Measurements from ENCODE around the gene SCGN.

The SCGN gene, protein sequence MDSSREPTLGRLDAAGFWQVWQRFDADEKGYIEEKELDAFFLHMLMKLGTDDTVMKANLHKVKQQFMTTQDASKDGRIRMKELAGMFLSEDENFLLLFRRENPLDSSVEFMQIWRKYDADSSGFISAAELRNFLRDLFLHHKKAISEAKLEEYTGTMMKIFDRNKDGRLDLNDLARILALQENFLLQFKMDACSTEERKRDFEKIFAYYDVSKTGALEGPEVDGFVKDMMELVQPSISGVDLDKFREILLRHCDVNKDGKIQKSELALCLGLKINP

DNA sequence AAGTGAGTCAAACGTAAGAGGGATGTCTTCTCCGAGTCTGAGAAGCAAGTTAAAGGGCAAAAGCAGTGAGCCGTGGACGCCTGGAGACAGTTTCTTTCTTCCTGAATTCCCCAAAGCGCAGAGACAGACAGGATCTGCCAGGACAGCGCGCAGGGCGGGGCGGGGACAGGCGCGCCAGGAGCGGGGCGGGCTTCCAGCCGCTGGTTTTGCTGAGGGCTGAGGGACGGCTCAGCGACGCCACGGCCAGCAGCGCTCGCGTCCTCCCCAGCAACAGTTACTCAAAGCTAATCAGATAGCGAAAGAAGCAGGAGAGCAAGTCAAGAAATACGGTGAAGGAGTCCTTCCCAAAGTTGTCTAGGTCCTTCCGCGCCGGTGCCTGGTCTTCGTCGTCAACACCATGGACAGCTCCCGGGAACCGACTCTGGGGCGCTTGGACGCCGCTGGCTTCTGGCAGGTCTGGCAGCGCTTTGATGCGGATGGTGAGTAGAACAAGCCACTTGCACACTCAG is at the start of gene SCGN:
TSS of gene SCGN (plus strand) at position 209 of the 509 bp plus-strand sequence. CDS start at position 398, 189 bp downstream.
- no peak for DNase-seq (ENCODE audit: low read depth)

DNA sequence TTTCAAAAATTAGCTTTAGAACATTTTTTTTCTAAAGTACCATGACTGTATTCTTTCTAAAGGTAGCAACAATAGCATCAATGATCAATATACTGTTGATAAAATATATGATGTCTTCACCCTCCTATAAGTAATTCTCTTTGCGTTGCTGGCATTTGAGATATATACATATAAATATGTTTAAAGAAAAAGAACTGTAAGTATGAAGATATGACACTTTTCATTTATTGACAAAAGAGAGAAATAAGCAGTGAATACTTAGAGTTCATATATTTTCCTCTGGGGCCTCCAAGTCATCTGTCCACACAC is 49.4 kb upstream of the SCGN start:
- DNase-seq (ENCODE audit: low read depth), result no peak

DNA sequence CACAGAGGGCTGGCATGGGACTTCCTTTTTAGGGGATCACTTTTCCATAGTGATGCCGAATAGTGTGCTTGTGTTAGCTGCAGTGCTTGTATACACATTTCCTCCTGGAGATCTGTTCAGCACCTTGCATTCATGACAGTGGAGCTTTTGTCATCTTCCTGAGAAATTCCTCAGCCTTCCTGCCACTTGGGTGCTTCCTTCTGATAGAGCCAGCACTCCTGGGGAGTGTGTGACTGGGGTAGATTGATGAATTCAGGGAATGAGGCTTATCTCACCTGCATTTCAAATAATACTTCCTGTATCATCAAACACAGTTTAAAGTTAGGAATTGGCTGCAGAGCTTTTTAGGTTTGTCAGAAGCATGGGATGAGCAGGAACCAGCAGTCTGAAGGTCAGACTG is 48.8 kb upstream of the SCGN start:
- no peak for DNase-seq (ENCODE audit: low read depth)

DNA sequence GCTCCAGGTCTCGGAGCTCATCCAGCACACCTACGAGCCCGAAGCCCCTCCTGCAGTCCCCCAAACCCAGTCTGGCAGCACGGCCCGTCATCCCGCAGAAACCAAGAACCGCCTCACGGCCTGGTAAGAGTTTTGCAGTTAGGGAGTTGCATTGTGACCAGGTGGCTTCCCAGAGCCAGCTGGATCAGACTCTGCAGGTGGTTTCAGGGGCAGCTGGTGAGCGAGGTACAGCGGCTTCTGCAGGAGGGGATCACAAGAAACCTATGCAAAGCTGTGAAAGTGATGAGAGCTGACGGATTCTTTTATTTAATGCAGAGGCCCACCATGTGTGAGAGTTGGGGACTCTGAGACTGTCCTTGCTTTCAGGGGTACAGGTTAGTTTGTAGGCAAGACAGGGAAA is 45.9 kb upstream of the SCGN start:
- no peak for DNase-seq (ENCODE audit: low read depth)

DNA sequence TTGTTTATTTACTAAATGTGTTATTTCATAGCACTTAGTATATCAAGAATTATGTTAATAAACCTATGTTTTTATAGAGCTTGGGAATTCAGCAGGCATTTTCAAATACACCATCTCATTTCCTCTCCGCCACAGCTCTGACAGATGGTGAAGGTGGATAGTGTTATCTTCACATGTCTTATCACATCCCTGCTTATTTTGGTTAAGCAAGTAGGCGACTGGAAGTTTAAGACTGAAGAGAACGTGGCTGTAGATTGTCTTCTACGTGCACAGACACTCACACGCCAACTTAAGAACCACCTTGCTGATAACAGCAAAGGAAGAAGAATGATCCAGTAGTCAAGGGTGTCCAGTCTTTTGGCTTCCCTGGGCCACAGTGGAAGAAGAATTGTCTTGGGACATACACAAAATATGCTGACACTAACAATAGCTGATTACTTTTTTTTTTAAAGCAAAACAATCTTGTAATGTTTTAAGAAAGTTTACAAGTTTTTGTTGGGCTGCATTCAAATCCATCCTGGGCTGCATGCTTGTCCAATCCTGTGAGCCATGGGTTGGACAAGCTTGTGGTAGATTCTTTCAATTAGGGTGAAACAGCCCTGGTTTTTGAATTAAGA is 43.3 kb upstream of the SCGN start:
- no peak for DNase-seq (ENCODE audit: low read depth)

DNA sequence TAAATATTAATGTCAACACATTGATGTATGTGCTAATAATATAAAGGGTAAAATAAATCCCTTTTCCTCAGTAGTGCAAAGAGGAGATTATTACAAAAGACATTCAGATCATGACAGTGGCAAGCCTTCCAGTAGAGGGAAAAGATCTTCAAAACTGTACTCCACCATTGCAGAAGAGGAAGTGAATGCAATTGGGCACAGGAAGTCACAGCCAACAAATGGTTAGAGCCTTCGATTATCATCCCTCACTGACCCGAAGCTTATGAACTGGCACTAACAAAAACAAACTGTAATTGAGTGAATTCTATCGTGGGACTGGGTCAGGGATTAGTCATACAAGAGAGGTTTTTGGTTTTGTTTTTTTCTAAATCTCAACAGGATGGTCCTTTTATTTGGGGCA is 39.3 kb upstream of the SCGN start:
- no peak for DNase-seq (ENCODE audit: low read depth)

DNA sequence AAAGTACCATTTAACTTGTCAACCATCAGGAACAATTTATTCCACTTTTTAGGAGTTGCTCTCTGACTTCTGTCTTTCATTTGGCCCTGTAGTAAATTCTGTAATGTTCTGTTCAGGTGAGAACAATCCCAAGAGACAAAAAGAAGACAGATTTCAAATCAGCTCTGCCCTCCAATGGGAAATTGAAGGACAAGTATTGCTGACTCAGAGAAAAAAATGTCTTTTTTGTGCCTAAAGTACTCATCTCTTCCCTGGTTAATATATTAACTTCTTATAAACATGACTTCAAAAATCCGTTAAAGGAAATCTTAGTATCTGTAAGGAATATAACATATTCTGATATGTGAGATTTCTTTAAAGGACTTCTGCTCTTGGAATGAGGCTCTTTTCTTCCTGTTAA is 38.6 kb upstream of the SCGN start:
- DNase-seq (ENCODE audit: low read depth), result no peak

DNA sequence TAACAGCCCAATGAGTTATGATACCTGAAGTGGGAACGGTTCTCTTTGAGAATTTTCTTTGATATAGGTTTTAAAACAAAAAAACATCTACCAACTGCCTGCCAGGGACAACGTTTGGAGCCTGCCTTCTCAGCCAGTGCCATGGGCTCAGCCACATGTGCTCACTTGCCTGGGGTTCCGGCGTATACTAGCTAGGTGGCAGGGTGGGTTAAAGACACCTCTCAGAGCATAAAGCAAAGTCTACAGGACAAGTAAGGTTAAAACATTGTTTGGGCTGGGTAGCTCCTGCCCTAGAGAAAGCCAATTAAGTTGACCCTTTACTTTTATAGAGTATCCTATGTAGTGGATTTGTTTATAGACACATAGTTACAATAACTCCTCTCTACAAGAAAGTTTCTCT is 38.0 kb upstream of the SCGN start:
- DNase-seq (ENCODE audit: low read depth), result no peak

DNA sequence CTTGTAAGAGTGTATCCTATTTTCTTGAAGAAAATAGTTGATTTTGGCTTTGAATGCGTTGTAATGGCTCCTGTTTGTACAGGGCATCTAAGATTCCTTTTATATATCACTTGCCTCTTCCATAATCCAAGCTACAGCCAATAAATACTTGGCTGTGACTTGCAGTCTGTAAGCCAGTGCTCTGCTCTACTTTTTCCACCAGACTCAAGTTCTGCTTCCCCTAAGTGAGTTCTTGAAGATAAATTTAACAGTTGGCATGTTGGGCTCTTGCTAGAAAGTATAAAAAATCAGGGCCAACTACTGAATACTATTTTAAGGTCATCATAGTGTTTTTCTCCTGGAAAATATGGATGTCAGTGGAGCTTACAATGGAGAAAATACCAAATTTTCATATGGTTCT is 36.5 kb upstream of the SCGN start:
- no peak for DNase-seq (ENCODE audit: low read depth)

DNA sequence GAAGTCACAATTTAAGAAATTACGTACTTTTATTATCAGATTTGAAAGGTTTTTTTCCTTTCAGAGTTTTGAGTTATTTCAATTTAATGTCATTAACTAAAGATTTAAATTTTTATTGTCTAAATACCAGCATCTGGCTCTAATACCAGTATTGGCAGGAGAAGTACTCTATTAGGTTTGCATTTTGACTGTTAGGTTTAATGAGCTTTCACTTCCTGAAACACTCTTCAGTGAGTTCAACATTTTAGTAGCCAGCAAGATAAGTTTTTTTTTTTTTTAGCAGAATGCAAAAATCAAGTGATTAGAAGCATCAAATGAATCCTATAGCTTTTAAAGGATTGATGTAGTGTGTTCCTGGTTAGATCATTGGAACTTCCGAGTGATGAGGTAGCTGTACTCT is 34.0 kb upstream of the SCGN start:
- no peak for DNase-seq (ENCODE audit: low read depth)

DNA sequence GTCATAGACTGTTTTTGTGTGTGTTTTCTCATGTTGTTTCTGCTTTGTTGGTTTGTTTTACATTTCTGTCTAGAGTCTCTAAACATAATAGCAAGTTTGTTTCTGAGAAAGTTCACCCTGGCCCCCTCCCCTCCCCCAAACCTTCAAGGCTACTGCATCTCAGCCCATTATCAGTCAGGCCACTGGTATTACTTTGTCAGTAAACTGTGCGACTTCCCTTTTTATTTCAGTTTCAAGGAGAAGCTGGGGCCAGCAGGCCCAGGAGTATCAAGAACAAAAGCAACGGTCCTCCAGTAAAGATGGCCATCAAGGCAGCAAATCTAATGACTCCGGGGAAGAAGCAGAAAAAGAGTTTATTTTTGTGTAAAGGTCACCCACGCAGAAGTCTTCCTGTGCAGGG is 32.8 kb upstream of the SCGN start:
- no peak for DNase-seq (ENCODE audit: low read depth)

DNA sequence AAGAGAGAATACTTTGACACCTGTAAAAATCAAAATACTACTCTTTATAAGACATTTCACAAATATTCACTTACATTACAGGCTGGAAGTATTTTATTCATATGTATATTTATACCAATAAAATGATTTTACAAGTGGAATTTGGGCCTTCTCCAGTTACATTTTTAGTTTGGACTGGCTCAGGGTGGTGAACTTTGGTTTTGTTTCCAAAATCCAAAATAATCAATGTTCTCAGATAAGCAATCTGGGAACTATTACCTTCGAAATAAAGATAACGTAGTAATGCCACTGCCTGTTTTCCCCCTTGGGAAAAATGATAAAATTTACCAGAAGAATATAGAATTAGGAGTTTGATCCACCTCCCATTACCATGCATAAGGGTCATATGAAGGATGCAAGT is 31.6 kb upstream of the SCGN start:
- DNase-seq (ENCODE audit: low read depth), result no peak

DNA sequence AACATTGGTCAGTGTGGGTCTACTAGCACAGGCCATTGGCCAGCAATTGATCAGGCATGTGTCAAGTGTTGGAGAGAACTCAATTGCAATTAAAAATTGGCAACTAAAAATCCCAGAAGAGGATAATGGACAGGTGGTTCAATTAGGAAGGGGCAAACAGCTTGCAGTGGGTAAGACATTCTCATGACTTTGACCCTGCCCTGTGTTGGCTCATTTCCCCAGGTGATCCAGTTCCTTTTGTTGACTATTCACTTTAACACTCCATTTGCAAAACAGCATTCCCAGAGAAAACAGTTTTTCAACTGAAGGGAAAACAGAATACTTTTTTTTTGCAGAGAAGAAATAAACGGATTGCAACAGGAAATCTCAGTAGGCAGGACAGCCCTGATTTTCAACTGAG is 28.9 kb upstream of the SCGN start:
- no peak for DNase-seq (ENCODE audit: low read depth)

DNA sequence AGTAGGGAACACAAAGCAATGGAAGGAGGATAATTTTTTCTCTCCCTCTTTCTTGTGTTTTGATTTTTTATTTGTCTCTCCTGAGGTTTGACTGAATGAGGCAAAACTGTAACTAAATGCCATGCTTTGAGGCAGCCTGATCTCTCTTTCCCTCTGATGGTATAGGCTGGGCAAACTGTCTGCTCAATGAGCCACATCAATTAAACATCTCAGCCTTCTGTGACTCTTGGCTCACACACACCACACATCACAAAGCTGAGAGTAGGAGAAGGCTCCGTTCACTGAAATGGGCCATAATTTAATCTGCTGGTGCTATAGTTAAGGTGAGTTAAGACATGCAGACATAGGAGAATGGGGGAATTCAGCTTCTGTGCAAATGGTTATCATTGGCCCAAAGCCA is 28.1 kb upstream of the SCGN start:
- DNase-seq (ENCODE audit: low read depth), result no peak

DNA sequence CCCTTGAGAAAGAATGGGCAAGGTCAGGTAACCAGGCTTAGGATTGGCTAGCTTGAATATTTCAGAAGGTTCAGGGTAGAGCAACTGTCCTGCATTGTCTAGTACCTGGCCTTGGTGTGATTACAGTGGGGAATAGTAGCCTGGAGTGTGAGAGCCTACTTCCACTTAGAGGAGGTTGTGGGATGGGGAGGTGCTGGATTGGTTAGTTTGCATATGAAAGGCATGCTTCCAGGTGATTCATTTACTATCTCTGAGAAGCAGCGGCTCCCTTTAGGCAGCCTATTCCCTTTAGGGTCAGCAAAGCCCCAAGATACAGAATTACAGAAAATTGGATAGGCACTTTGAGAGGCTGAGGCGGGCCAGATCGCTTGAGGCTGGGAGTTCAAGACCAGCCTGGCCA is 25.0 kb upstream of the SCGN start:
- no peak for DNase-seq (ENCODE audit: low read depth)

DNA sequence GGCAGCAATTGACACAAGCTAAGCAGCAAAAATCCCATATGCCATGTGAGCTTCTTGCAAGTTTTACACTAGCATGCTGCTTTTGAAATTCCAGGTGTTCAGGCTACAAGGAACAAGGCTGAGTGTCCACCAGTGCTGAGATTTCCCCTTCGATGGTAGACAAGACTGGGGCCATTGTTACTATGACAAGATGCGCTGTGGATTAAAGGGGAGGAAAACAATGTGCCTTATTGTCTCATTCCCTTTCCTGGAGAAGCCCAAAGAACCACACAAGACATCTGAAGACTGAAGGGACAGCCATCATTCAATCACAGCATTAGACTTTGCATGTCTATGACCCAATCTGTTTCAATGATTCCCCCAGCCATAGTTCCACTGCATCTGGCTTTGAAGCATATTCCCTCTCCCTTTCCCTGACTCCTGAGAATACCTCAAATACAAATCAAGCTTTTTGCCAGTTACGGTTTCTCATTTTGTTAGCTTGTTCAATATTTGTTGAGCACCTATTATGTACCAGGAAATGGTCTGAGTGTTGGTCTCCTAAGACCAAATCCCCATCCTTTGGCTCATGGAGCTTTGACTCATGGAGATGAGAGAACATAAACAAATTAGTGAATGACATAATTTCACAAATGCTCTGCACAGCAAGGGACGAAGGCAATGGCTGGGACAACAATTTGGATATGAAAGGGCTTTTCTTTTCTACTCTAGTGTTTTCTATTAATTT is 23.4 kb upstream of the SCGN start:
- no peak for DNase-seq (ENCODE audit: low read depth)

DNA sequence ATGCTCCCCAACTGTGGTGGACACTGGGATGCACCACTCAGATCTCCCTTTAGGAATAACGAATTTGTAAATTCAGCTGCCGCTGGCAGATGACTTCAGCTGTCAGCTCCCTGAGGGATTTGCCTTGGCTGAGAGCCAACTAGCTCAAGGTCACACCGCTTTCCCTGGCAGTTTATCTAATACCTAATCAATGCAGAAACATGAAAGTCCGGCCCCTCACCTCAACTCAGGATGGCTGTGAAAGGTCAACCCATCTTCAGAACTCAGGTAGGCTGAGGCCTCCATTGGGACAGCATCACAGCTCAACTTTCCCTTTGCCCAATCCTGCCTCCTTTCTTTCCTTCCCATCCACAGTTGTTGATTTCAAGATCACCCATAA is 22.8 kb upstream of the SCGN start:
- no peak for DNase-seq (ENCODE audit: low read depth)

DNA sequence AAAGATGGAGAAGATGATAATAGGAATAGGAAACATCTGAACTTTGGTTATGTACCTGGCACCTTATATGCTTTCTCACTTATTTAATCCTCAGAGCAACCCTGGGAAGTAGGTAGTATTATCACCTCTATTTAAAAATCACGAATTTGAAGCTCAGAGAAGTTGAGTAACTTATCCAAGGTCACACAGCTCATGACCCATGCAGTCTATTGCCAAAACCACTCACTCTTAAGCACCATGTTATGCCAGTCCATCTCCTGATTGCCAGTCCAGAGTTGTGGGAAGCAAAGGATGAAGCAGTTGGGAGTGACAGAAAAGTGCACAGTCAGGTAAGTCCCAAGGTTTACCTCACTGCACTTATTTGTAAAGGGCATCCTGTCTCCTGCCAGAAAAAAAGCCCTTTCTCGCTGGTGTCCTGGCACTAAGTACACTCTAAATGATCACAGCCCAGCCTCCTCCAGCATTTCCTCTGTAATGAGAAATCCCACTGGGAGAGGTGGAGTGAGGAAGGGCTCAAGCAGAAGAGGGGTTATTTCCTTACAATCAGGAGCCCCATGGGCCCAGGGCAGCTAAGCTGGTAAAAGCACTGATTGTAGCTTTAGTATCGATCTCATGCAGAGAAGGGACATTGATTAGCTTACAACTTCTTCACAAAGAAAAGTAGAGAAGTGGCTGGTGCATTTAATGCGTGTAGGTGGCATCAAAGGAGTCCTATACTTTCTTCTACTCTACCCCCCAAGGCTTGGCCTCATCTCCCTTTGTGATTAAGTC is 21.3 kb upstream of the SCGN start:
- DNase-seq (ENCODE audit: low read depth), result no peak

DNA sequence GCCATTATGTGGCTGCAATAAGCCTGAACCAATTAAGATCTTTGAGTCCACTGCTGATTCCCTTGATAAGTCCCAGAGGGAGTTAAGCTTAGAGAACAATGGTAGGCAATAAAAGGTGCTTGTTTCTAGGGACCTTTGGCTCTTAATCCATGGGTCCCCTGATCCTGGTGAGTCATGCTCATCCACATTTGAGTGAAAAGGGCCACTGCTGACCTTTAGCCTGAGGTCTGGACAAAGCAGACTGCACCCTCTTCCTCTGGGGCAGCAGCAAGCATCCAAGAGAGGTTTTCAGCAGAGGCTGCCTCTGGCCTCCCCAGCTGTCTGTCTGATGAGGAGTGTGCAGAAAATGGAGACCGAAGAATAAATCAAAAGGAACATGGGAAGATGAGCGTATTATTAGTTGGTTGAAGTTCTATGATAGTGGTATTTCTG is 16.1 kb upstream of the SCGN start:
- DNase-seq (ENCODE audit: low read depth), result no peak

DNA sequence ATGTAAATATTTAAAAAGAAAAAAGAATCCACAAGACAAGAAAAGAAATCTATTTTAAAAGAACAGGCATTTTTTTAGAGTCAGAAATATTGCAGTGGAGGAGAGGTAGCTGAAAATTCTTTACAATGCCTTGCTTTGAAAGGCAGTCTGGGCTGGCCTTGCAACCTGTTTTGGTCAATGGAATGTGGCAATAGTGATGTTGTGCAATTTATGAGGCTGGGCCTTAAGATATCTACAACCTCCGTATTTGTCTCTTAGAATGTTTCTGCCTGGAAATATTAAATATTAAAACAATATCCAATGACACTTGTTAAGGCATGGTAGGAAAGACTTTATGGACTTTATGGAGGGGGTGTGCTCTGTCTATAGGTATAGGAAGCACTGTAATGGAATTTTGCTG is 14.8 kb upstream of the SCGN start:
- no peak for DNase-seq (ENCODE audit: low read depth)

DNA sequence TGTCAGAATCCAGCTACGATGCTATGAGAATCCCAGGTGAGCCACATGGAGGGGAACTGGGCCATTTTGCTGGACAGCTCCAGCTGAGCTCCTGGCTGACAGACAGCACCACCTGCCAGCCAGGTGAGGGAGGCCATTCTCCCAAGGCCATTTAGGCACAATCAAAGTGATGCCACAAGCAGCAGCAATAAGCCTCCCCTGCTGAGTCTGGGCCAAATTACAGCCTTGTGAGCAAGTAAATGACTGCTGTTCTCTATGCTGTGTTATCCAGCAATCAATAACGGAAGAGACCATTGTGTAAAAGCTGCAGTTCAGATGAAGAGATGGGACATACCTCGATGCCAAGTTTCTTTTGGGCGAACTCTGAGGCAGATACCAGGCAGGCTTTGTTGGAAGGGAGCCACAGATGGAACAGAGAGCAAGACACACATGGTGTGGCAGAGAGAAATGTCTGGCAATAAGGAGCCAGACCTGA is 14.0 kb upstream of the SCGN start:
- no peak for DNase-seq (ENCODE audit: low read depth)

DNA sequence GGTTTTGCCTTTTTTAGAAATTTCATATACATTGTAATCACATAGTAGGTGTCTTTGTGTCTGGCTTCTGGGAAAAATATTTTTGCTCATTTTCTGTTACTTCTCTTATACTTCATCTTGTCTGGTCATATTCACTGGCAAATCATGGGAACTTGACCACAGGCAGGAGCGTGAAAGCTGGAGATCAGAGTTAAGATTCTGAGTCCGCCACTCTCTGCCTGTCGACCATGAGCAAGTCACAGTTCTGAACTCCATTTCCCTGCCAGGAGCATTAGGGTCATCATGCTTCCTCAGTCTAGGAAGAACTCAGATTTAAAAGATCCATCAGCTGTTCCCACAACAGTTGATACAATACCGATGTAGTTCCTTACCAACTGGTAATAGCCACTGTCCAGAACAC is 12.4 kb upstream of the SCGN start:
- no peak for DNase-seq (ENCODE audit: low read depth)

DNA sequence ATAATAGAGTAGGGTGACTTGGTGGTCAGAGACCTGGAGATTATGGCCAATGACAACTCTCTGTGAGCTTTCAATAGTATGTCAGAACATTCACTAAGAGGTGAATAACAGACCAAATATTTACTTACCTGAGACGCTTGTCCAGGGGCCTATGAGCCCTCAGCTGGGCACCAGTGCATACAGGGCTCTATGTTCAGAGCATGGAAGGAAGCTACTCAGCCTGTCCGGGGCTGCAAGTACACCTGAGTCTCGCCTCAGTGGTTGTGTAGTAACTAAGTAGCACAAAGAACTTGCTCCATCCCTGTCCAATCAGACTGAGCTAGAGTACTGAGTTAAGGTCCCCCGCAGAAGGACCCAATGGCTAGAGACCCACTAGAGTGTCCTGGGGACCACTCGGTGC is 11.6 kb upstream of the SCGN start:
- no peak for DNase-seq (ENCODE audit: low read depth)
